ENCODE measurements around the gene HEXIM2. TPM values are rescaled to one million over a fixed set of nuclear protein-coding genes. Genes with fewer than 3 reads are reported as not detected.

The HEXIM2 gene
- total and polyA plus RNA-seq, 2 of the 13 experiments (the other 11 are each of a cell fraction or from before 2014, with no cell fraction given): 27.1 to 32.4 TPM

GRCh38 chr17:45149037-45149668, 12.5 kb upstream of the HEXIM2 start (continued):
- TF ChIP-seq CEBPZ (IDR thresholded peaks at IDR 0.05; ENCODE audit: low read length) (no peak), ZNF281 (CRISPR knock-in tag; IDR thresholded peaks at IDR 0.05; ENCODE audit: borderline replicate concordance) (peak; percentile 93), YY1 (IDR thresholded peaks at IDR 0.05; ENCODE audit: insufficient read depth, insufficient replicate concordance, low read depth, low read length) (peak; percentile 62), ZNF670 (CRISPR knock-in tag; IDR thresholded peaks at IDR 0.05; ENCODE audit: borderline replicate concordance) (0 out of 2 replicates have a peak, but pooled peaks have one; percentile 41), SAFB2 (CRISPR knock-in tag; IDR thresholded peaks at IDR 0.05; ENCODE audit: borderline replicate concordance, low read depth) (no peak), PREB (CRISPR knock-in tag; IDR thresholded peaks at IDR 0.05) (no peak), AKNA (CRISPR knock-in tag; IDR thresholded peaks at IDR 0.05; ENCODE audit: borderline replicate concordance) (no peak), ZBTB10 (CRISPR knock-in tag; IDR thresholded peaks at IDR 0.05; ENCODE audit: borderline replicate concordance) (no peak), NR2F6 (IDR thresholded peaks at IDR 0.05) (no peak; the same call in none of the 2 replicates), NR2F6 (CRISPR knock-in tag; IDR thresholded peaks at IDR 0.05) (peak; percentile 45; the same call in 1 of the 2 replicates), ZNF841 (CRISPR knock-in tag; IDR thresholded peaks at IDR 0.05; ENCODE audit: borderline replicate concordance) (no peak; the same call in 1 of the 2 replicates), ZSCAN25 (CRISPR knock-in tag; IDR thresholded peaks at IDR 0.05) (no peak), BHLHE40 (IDR thresholded peaks at IDR 0.05; ENCODE audit: low read length) (0 out of 2 replicates have a peak, but pooled peaks have one; percentile 26)
